GM19099 (cell line): Measurements from ENCODE around the gene DUSP22.
A peak's percentile ranks its signal among the peaks of the same experiment; 100 is the strongest.

ENCODE experiments used
- POLR2A ChIP-seq: IDR thresholded peaks from 3 replicates; pipeline ENCODE4 v1.6.1; 2011; ENCODE audit warnings: low read depth; ENCODE audit not compliant: insufficient read length; ENCODE audit errors: extremely low read depth

DUSP22 gene

GRCh38 chr6:385614-386013, 93.3 kb downstream of the DUSP22 start:
- TF ChIP-seq POLR2A: no peak

- no peak for TF ChIP-seq POLR2A
These were observed 94.5 kb downstream of the DUSP22 start for GRCh38 chr6:386688-387266.

GRCh38 chr6:387293-387741, 95.0 kb downstream of the DUSP22 start:
- TF ChIP-seq POLR2A: no peak

- no peak for TF ChIP-seq POLR2A
These were observed 96.1 kb downstream of the DUSP22 start for GRCh38 chr6:388202-388903.

- no peak for TF ChIP-seq POLR2A
These were observed 96.9 kb downstream of the DUSP22 start for GRCh38 chr6:389143-389542.

- peak; percentile 55 for TF ChIP-seq POLR2A
These were observed 97.3 kb downstream of the DUSP22 start for GRCh38 chr6:389622-390021.

- TF ChIP-seq POLR2A: no peak
These were observed 98.7 kb downstream of the DUSP22 start for GRCh38 chr6:390914-391558.

GRCh38 chr6:391559-392440, 99.5 kb downstream of the DUSP22 start, which contains the start of gene IRF4:
Gene IRF4, plus strand, starts transcription at chr6:391752. Its CDS starts 1,401 bp downstream, at chr6:393153.
- peak; percentile 100 for TF ChIP-seq POLR2A

GRCh38 chr6:392441-393390, 100.4 kb downstream of the DUSP22 start:
- TF ChIP-seq POLR2A: peak; percentile 58

GRCh38 chr6:393391-394221, 101.3 kb downstream of the DUSP22 start:
- TF ChIP-seq POLR2A: peak; percentile 41

GRCh38 chr6:394641-395289, 102.5 kb downstream of the DUSP22 start:
- TF ChIP-seq POLR2A: peak; percentile 31

GRCh38 chr6:395432-396125, 103.3 kb downstream of the DUSP22 start:
- TF ChIP-seq POLR2A: peak; percentile 3
